ENCODE results near the gene KDM4C.
"Not testable (repeated sequence)": the region's sequence is repeated elsewhere in the genome, so short reads cannot be mapped to it uniquely, and the experiment has no call there.

The KDM4C gene

DNA sequence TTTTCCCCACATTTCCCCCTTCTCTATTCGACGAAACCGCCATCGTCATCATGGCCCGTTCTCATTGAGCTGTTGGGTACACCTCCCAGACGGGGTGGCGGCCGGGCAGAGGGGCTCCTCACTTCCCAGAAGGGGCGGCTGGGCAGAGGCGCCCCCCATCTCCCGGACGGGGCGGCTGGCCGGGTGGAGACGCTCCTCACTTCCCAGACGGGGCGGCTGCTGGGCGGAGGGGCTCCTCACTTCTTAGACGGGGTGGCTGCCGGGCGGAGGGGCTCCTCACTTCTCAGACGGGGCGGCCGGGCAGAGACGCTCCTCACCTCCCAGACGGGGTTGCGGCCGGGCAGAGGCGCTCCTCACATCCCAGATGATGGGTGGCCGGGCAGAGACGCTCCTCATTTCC, 191.1 kb downstream of the KDM4C start:
- H3K27ac Mint-ChIP-seq; ATAC-seq (replicated peaks); H3K9me3 Mint-ChIP-seq; H3K36me3 Mint-ChIP-seq (ENCODE audit: insufficient read depth); H3K27me3 Mint-ChIP-seq; DNase-seq; H3K4me3 Mint-ChIP-seq: not testable (repeated sequence)
- peaks cover 8 to 25% of the 10 kb centered on the region in 2 donors for H3K4me1 Mint-ChIP-seq (ENCODE audit: low read depth in 2 of 2)

DNA sequence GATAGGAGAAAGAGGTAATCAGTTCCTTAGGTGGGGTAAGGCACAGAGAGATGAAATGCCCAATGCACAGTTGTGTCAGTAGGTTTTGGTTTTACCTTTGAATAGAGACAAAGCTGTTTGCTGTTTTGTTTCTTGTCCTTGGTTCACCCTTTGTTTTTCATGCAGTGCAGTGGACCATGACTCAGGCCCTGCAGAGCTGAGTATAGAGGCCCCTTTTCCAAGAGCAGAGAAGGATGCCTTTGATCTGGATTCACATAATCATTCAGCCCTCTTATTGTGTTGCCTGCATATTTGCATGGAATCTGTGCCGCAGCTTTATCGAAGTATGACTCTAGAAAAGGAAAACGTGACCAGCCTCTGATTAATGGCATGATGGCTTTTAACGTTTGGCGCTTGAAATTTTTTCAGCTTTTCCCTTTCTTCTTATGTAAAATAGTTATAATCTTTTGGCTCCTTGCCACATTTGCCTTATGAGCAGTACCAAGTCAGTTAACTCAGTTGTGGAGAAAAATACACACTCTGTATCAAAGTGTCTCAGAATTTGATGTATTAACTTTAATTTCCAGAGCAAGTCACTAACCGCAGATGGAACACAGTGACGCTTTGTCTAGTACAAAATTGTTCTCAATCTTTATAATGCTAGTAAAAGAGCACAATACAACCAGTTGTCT, 197.6 kb downstream of the KDM4C start:
- H3K27me3 Mint-ChIP-seq, result no peaks in the 10 kb centered on the region
- no peak for ATAC-seq (replicated peaks)

DNA sequence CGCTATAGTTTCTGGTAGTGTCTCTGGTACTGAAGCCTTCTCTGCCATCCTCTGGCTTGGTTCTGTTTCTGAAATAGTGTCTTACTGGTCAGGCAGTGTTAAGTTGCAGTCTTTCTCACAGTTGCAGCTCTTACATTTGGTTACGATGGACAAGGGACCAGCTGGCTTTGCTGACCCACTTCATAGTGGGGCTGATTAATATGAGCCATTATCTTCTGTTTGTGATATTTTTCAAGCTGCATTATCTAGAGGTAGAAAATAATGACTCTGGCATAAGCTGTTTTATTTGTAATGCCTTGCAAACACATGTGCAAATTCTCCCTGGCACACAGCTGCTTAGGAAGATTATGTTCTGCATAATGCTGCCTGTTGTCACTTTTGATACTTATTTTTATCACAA, 199.1 kb downstream of the KDM4C start:
- Mint-ChIP-seq H3K4me1 (ENCODE audit: low read depth in 2 of 2) (peaks cover 17 to 32% of the 10 kb centered on the region in 2 donors), H3K9me3 (no peaks in the 10 kb centered on the region), H3K36me3 (ENCODE audit: insufficient read depth) (no peaks in the 10 kb centered on the region), H3K27me3 (no peaks in the 10 kb centered on the region), H3K27ac (no peak overlapping the region), H3K4me3 (no peak overlapping the region)
- DNase-seq (no peak), ATAC-seq (replicated peaks) (no peak)

More for the DNA sequence above, 197.6 kb downstream of the KDM4C start:
- no peaks in the 10 kb centered on the region for H3K9me3 Mint-ChIP-seq
- H3K4me1 Mint-ChIP-seq (ENCODE audit: low read depth in 2 of 2), result peaks cover 12 to 29% of the 10 kb centered on the region in 2 donors
- H3K36me3 Mint-ChIP-seq (ENCODE audit: insufficient read depth), result no peaks in the 10 kb centered on the region
- no peak overlapping the region for H3K27ac Mint-ChIP-seq
- no peak overlapping the region for H3K4me3 Mint-ChIP-seq
- DNase-seq, result no peak

DNA sequence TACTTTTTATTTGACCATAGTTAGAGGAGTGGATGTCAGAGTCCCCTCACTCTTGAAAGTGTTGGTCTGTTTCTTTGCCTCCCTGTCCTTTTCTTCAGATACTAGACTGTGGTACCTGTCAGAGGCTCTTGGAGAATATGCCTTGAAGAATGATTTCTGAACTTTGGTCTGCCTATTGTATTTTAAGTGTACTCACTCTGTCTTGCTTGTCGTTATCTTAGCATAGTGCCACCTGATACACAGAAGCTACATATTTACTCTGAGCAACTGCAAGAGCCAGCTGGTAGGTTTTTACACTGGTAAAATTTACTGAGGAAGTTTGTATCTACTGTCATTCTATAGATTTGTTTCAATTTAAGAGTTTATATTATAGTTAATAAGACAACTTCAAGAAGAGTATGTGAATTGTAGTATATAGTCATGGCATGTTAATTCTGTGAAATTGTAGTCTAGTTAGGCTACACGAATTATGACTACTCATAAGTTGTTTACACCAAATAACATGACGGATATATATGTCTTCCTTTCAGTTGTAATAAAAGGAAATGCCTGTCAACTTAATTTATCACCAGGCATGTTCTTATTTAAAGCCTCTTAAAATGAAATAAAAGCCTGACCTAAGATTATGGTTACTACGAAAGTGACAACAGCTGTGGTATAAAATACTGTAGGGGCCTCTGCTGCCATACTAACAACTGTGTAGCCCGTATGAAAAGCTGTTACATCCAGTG, 201.7 kb downstream of the KDM4C start:
- no peak for ATAC-seq (replicated peaks)
- peak overlapping the region in 1 of 2 donors; percentile 13 for H3K27ac Mint-ChIP-seq
- no peaks in the 10 kb centered on the region for H3K9me3 Mint-ChIP-seq
- DNase-seq, result no peak
- peaks cover 16 to 26% of the 10 kb centered on the region in 2 donors for H3K4me1 Mint-ChIP-seq (ENCODE audit: low read depth in 2 of 2)
- H3K36me3 Mint-ChIP-seq (ENCODE audit: insufficient read depth), result peaks cover under 1% of the 10 kb centered on the region
- H3K4me3 Mint-ChIP-seq, result no peak overlapping the region
- H3K27me3 Mint-ChIP-seq, result no peaks in the 10 kb centered on the region

DNA sequence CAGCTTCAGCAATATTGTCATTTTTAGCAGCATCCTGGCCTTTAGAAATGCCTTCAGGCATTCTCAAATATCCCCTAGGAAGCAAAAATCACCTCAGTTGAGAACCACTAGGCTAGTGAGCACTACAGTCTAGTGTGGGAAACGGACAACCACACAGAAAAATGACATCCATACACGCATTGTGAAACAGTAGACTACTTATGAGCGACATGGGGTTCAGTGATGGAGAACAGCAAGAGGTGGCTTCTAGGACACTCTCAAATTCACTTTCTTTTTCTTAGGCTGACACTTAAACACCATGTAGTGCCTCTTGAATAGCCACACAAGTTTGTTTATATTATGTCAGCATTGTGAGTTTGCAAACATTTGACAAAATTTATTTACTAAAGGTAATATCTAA, 203.0 kb downstream of the KDM4C start:
- no peaks in the 10 kb centered on the region for H3K9me3 Mint-ChIP-seq
- H3K27ac Mint-ChIP-seq, result peak overlapping the region in 1 of 2 donors; percentile 62
- ATAC-seq (replicated peaks) (no peak), DNase-seq (no peak)
- H3K27me3 Mint-ChIP-seq, result no peaks in the 10 kb centered on the region
- H3K36me3 Mint-ChIP-seq (ENCODE audit: insufficient read depth), result peaks cover 4% of the 10 kb centered on the region
- no peak overlapping the region for H3K4me3 Mint-ChIP-seq
- peaks cover 13 to 19% of the 10 kb centered on the region in 2 donors for H3K4me1 Mint-ChIP-seq (ENCODE audit: low read depth in 2 of 2)

DNA sequence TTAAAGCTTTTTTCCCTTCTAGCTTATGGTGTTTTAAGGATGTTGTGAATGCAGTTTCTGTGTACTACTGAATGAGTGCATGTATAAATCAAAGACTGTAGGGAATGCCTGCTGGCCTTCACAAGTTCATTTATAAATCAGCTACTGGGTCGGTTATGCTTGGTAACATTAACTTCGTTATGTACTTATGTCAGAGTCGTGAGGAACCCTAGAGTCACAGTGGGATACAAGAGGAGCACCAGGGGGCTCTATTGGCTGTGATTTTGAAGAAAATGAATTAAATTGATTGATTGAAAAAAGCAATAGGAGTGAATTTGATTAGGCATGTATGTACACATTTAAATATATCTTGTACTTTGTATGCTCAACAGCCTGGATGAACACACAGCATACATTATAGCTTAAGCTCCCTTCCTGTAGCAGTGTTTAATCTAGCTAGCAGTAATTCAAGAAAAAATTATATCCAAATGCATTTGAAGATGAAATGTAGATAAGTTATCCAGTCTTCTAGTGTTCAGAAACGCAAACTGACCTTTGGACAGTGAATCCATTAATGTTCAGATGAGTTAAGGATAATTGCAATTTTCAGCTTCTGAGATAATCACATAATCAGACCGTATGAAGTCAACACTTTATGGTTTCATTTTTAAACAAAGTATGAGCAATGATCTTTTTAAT, 204.2 kb downstream of the KDM4C start:
- Mint-ChIP-seq H3K27me3 (no peaks in the 10 kb centered on the region), H3K27ac (no peak overlapping the region), H3K4me1 (ENCODE audit: low read depth in 2 of 2) (peaks cover 13 to 18% of the 10 kb centered on the region in 2 donors), H3K4me3 (no peak overlapping the region), H3K36me3 (ENCODE audit: insufficient read depth) (peaks cover 4% of the 10 kb centered on the region), H3K9me3 (no peaks in the 10 kb centered on the region)
- ATAC-seq (replicated peaks), result no peak
- DNase-seq, result no peak

DNA sequence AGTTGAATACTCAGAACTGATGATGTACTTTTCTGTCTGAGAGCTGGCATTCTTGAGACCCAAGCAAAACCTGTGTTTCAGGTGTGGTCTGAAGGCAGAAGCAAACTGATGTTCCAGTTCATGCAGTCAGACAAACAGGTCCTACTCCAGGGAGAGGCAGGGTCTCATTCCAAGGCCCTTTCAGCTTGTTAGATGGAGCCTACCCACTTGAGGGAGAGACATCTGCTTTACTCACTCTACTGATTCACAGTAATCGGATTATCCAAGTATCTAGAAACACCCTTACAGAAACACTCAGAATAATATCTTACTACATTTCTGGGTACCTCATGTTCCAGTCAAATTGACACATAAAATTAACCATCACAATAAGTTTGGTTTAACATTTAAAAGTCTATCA, 207.8 kb downstream of the KDM4C start:
- Mint-ChIP-seq H3K36me3 (ENCODE audit: insufficient read depth) (peaks cover 8% of the 10 kb centered on the region), H3K27me3 (no peaks in the 10 kb centered on the region), H3K4me3 (no peak overlapping the region), H3K4me1 (ENCODE audit: low read depth in 2 of 2) (peaks cover 13 to 30% of the 10 kb centered on the region in 2 donors), H3K27ac (no peak overlapping the region), H3K9me3 (no peaks in the 10 kb centered on the region)
- ATAC-seq (replicated peaks) (no peak), DNase-seq (no peak)

DNA sequence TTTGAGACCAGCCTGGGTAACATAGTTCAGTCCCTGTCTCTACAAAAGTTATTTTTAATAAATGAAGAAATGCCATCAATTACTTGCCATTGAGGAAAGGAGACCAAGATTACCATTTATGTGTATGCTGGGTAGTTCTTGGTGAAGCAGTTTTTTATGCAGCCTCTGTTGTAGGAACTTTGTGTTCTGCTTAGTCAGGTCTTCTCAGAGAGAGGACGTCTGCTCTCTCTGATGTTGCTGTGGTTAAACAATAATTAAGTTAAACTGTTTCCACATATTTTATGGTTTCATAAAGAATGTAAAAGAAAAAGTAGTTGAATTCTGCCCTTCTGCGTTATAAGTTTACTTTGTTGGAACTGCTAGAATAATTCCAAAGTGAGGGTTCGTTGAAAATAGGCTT, 210.5 kb downstream of the KDM4C start:
- no peaks in the 10 kb centered on the region for H3K9me3 Mint-ChIP-seq
- H3K27ac Mint-ChIP-seq, result peak overlapping the region in 1 of 2 donors; percentile 60
- ATAC-seq (replicated peaks), result no peak
- H3K4me1 Mint-ChIP-seq (ENCODE audit: low read depth in 2 of 2), result peaks cover 9 to 28% of the 10 kb centered on the region in 2 donors
- H3K27me3 Mint-ChIP-seq, result no peaks in the 10 kb centered on the region
- H3K4me3 Mint-ChIP-seq, result no peak overlapping the region
- DNase-seq, result no peak
- peaks cover 8% of the 10 kb centered on the region for H3K36me3 Mint-ChIP-seq (ENCODE audit: insufficient read depth)

DNA sequence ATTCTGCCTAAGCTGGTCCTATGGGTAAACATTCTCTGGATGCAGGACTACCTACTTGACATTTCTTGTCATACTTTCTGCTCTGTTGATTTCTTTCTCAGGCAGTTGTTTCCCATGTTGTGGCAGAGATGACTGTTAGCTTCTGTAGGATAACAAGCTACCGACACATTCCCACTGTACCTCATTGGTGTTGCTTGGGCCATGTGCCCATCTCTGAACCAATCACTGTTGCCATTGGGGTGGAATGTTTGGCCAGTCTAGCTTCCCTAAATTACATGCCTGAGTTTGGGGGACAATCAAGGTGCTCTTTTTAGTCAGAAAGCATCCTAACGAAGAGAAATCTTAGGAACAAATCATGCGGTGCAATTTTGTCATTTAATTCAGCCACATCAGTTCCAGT, 212.0 kb downstream of the KDM4C start:
- peaks cover 8% of the 10 kb centered on the region for H3K36me3 Mint-ChIP-seq (ENCODE audit: insufficient read depth)
- DNase-seq (no peak), ATAC-seq (replicated peaks) (no peak)
- no peaks in the 10 kb centered on the region for H3K9me3 Mint-ChIP-seq
- peaks cover 12 to 33% of the 10 kb centered on the region in 2 donors for H3K4me1 Mint-ChIP-seq (ENCODE audit: low read depth in 2 of 2)
- H3K27me3 Mint-ChIP-seq, result no peaks in the 10 kb centered on the region
- no peak overlapping the region for H3K27ac Mint-ChIP-seq
- no peak overlapping the region for H3K4me3 Mint-ChIP-seq

DNA sequence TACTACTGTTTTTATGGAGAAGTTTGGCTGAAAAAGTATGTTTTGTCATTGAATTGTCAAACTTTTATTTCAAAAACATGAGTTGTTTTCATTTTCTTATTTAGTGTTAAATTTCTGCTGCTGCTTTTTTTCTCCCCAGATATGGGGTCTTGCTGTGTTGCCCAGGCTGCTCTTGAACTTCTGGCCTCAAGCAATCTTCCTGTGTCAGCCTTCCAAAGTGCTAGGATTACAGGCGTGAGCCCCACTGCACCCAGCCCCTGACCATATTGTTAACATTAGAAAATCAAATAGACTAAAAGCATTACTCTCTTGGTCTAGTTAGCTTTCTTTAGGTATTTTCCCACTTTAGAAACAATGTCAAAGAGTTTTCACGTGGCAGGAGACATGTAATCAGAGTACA, 215.3 kb downstream of the KDM4C start:
- no peaks in the 10 kb centered on the region for H3K27me3 Mint-ChIP-seq
- no peak overlapping the region for H3K4me3 Mint-ChIP-seq
- no peaks in the 10 kb centered on the region for H3K9me3 Mint-ChIP-seq
- peaks cover 5% of the 10 kb centered on the region for H3K36me3 Mint-ChIP-seq (ENCODE audit: insufficient read depth)
- H3K4me1 Mint-ChIP-seq (ENCODE audit: low read depth in 2 of 2), result peaks cover 14 to 32% of the 10 kb centered on the region in 2 donors
- DNase-seq, result no peak
- H3K27ac Mint-ChIP-seq, result peak overlapping the region; percentile 1 to 44
- ATAC-seq (replicated peaks), result no peak

DNA sequence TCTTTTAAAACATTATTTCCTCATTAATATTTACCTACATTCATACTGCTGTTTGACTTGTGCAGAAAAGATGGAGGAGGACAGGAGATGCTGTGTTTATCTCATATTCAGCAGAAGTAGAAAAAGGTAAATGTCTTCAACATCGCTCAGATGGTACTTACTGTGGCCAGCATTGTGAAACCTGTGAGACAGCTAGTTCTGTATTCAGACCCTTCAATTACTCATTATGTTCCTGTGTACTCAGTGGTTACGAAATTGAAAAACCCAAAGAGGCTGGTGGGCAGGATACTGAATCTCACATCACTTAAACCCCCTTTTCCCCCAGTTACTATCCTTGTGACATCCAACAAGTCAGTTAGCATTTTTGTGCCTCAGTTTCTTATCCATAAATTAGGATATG, 216.0 kb downstream of the KDM4C start:
- no peak for ATAC-seq (replicated peaks)
- Mint-ChIP-seq H3K36me3 (ENCODE audit: insufficient read depth) (peaks cover 5% of the 10 kb centered on the region), H3K27ac (peak overlapping the region in 1 of 2 donors; percentile 44), H3K4me3 (no peak overlapping the region), H3K27me3 (no peaks in the 10 kb centered on the region), H3K9me3 (no peaks in the 10 kb centered on the region), H3K4me1 (ENCODE audit: low read depth in 2 of 2) (peaks cover 18 to 33% of the 10 kb centered on the region in 2 donors)
- no peak for DNase-seq

DNA sequence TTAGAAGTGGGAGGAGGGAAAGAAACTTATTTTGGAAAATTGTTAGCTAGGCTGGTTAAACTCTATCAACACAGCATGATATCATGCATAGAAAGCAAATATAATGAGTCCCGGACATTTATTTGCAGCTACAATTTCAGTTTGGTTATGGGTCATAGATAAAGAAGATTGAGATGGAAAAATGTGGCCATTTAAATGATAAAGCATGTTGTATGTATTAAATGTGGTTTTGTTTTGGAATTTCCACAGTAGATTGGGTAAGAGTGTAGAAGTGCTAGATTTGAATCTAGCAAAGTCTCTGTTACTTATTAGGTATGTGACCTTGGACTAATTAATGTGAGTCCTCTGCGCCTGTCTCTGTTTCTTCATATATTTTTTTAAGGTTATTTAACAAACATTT, 217.4 kb downstream of the KDM4C start:
- Mint-ChIP-seq H3K9me3 (no peaks in the 10 kb centered on the region), H3K27ac (no peak overlapping the region), H3K27me3 (no peaks in the 10 kb centered on the region), H3K4me3 (no peak overlapping the region), H3K4me1 (ENCODE audit: low read depth in 2 of 2) (peaks cover 22 to 38% of the 10 kb centered on the region in 2 donors), H3K36me3 (ENCODE audit: insufficient read depth) (peaks cover 5% of the 10 kb centered on the region)
- DNase-seq (no peak), ATAC-seq (replicated peaks) (no peak)

DNA sequence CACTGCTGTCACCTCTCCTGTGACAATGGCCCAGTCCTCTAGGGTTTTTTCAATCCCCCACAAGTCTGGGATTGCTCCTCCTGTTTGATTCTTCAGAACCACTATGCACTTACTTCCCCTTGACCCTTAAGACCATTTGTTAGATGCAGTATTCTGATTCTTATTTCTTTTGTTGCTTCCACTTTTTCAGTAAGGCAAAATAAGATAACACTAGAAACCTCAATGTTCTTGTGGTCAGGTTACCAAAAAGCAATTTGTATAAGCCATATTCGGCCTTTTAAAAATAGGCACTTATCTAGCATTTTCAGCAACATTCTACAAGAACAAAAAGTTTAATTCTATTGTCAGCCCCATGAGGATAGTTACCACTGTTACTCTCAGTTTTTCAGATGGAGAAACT, 220.0 kb downstream of the KDM4C start:
- Mint-ChIP-seq H3K4me3 (no peak overlapping the region), H3K27ac (no peak overlapping the region), H3K4me1 (ENCODE audit: low read depth in 2 of 2) (peaks cover 18 to 28% of the 10 kb centered on the region in 2 donors), H3K36me3 (ENCODE audit: insufficient read depth) (peaks cover 13% of the 10 kb centered on the region), H3K9me3 (no peaks in the 10 kb centered on the region), H3K27me3 (no peaks in the 10 kb centered on the region)
- no peak for ATAC-seq (replicated peaks)
- no peak for DNase-seq

DNA sequence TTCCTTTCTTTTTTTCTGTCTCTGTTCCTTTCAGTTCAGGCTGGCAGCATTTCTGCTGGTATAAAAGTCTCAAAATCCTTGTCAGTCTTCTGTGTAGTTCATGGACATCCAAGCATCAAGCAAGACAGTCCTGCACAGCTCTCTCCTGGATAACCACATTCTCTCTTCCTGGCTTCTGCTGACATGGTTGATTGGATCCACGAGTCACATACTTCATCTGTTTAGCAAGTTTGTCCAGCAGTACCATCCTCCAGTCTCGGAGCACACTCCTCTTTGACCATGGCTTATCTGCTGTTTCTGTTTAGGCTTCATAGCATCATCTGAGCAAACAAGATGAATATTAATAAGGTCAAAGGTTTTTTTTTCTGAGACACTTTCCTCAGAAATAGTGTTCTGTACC, 220.8 kb downstream of the KDM4C start:
- Mint-ChIP-seq H3K4me3 (no peak overlapping the region), H3K36me3 (ENCODE audit: insufficient read depth) (peaks cover 13% of the 10 kb centered on the region), H3K4me1 (ENCODE audit: low read depth in 2 of 2) (peaks cover 17 to 24% of the 10 kb centered on the region in 2 donors), H3K27me3 (no peaks in the 10 kb centered on the region), H3K27ac (no peak overlapping the region), H3K9me3 (no peaks in the 10 kb centered on the region)
- ATAC-seq (replicated peaks) (no peak), DNase-seq (no peak)

Data from effector memory CD8-positive, alpha-beta T cell (primary cell).